Activated T-cell treated with anti-CD3 and anti-CD28 coated beads, Interleukin-2, amount 50 U/mL, for 72 hours (primary cell): ENCODE results near the gene TEX261. TPM values are rescaled to one million over a fixed set of nuclear protein-coding genes. Genes with fewer than 3 reads are reported as not detected.

Experiments
- ATAC-seq, 2 donors: fragments of 150-1000 bp; cut with Tn5 transposase; replicated peaks in 1 of 2; 2 replicates each; pipeline ENCODE4 v1.10.0; 2021; ENCODE audit warnings: moderate library complexity in 2 of 2, mild to moderate bottlenecking in 1 of 2
- DNase-seq, 2 donors: peaks; one replicate each; pipeline ENCODE4 v3.0.0; 2021 to 2022; ENCODE audit warnings: mixed read lengths in 1 of 2
- H3K27ac Mint-ChIP-seq: one replicate; pipeline ENCODE4 v1.8.0; 2022; ENCODE audit warnings: mild to moderate bottlenecking, moderate library complexity, mixed read lengths
- H3K27me3 Mint-ChIP-seq: one replicate; pipeline ENCODE4 v1.8.0; 2022; ENCODE audit warnings: low read depth, mixed read lengths
- H3K36me3 Mint-ChIP-seq, 2 donors: one replicate each; pipeline ENCODE4 v1.8.0; 2022; ENCODE audit warnings: mixed read lengths in 2 of 2, mild to moderate bottlenecking in 1 of 2; ENCODE audit not compliant: insufficient read depth in 2 of 2
- H3K4me1 Mint-ChIP-seq: one replicate; pipeline ENCODE4 v1.8.0; 2022; ENCODE audit warnings: low read depth, mixed read lengths
- H3K4me3 Mint-ChIP-seq, 2 donors: one replicate each; pipeline ENCODE4 v1.8.0; 2022; ENCODE audit warnings: mild to moderate bottlenecking in 2 of 2, mixed read lengths in 2 of 2, moderate library complexity in 2 of 2
- H3K9me3 Mint-ChIP-seq, 2 donors: one replicate each; pipeline ENCODE4 v1.8.0; 2022; ENCODE audit warnings: mixed read lengths in 2 of 2
- total RNA-seq, 2 donors: library from RNA; stranded (reverse); gene quantifications; one replicate each; pipeline ENCODE4 v1.2.3, GENCODE V29; 2022

Gene TEX261
- total RNA-seq, 2 donors from 2014 or later: 45.9 to 66.6 TPM

DNA sequence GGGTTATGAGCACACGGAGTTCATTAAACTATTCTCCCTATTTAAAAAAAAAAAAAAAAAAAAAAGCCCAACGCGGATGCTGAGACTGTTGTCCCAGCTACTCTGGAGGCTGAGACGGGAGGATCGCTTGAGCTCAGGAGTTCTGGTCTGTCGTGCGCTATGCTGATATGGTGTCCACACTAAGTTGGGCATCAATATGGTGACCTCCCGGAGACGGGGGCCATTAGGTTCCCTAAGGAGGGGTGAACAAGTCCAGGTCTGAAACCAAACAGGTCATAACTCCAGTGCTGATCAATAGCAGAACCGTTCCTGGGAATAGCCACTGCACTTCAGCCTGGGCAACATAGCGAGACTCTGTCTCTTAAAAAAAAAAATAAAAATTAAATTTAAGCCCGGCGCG is 29.2 kb downstream of the TEX261 start:
- H3K36me3 Mint-ChIP-seq: no peaks in the 10 kb centered on the region
- H3K4me3 Mint-ChIP-seq: peak overlapping the region; percentile 80 to 89
- no peaks in the 10 kb centered on the region for H3K9me3 Mint-ChIP-seq
- DNase-seq (no peak), ATAC-seq (no peak)
- peaks cover 27% of the 10 kb centered on the region for H3K27me3 Mint-ChIP-seq
- peaks cover 6% of the 10 kb centered on the region for H3K4me1 Mint-ChIP-seq
- no peak overlapping the region for H3K27ac Mint-ChIP-seq

- H3K36me3 Mint-ChIP-seq: no peaks in the 10 kb centered on the region
- H3K27me3 Mint-ChIP-seq: peaks cover 27% of the 10 kb centered on the region
- H3K4me1 Mint-ChIP-seq: peaks cover 6% of the 10 kb centered on the region
- ATAC-seq: peak; percentile 98
- H3K9me3 Mint-ChIP-seq: no peaks in the 10 kb centered on the region
- H3K27ac Mint-ChIP-seq: no peak overlapping the region
- DNase-seq: peak; percentile 86 to 89
- H3K4me3 Mint-ChIP-seq: peak overlapping the region; percentile 80 to 89
Measured at GRCh38 chr2:70964596-70965386, 29.9 kb downstream of the TEX261 start.

DNA sequence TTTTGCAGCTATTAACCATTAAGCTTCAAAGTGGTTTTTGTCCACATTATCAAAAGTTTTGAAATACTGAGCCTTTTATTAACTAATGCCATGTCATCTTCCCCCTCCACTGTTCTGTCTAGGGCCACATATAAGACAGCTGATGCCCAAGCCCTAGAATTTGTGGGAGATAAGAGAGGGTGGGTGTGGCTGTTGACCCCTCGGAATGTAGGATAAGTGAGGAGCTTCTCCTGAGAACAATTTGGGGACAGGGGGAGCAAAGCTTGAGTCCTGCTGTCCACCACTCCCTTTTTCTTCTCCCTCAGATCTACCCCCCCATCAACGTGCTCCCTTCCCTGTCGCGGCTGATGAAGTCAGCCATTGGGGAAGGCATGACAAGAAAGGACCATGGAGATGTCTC is 30.5 kb downstream of the TEX261 start:
- no peaks in the 10 kb centered on the region for H3K9me3 Mint-ChIP-seq
- peaks cover 27% of the 10 kb centered on the region for H3K27me3 Mint-ChIP-seq
- H3K4me1 Mint-ChIP-seq: peaks cover 6% of the 10 kb centered on the region
- DNase-seq (no peak), ATAC-seq (no peak)
- no peak overlapping the region for H3K4me3 Mint-ChIP-seq
- no peaks in the 10 kb centered on the region for H3K36me3 Mint-ChIP-seq
- no peak overlapping the region for H3K27ac Mint-ChIP-seq

- peaks cover 6% of the 10 kb centered on the region for H3K4me1 Mint-ChIP-seq
- no peak overlapping the region for H3K4me3 Mint-ChIP-seq
- H3K27ac Mint-ChIP-seq: no peak overlapping the region
- no peak for ATAC-seq
- DNase-seq: no peak
- H3K9me3 Mint-ChIP-seq: no peaks in the 10 kb centered on the region
- peaks cover 27% of the 10 kb centered on the region for H3K27me3 Mint-ChIP-seq
- H3K36me3 Mint-ChIP-seq: no peaks in the 10 kb centered on the region
Measured at GRCh38 chr2:70962885-70963878, 31.5 kb downstream of the TEX261 start.

DNA sequence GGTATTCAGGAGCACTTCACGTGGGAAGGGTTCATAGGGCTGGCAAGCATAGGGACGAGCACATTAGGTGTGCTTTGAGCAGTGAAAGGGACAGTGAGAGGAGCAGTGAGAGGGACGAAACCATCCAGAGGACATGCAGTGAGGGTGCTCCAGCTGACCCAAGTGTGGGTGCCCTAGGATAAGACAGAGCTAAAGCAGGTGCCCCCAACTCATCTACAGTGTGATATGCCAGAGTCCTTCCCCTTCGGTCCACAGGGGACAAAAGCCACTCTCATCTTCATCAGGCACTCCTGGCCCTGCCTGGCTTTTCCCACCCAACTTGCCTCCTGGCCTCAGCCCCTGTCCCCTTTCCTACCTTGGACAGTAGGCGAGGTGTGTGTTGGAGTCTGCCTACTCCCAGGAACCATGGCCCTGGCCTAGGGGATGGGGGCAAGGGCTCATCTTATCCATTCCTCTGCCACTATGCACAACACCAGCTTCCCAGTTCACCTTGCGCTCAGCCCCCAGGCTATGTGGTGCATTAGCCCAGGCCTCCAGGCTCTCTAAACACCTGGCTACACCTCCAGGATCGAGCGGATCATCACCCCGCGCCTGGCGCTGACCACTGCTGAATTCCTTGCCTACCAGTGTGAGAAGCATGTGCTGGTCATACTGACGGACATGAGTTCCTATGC is 32.3 kb downstream of the TEX261 start:
- no peaks in the 10 kb centered on the region for H3K36me3 Mint-ChIP-seq
- no peak overlapping the region for H3K27ac Mint-ChIP-seq
- peaks cover 27% of the 10 kb centered on the region for H3K27me3 Mint-ChIP-seq
- DNase-seq: no peak
- H3K4me1 Mint-ChIP-seq: peaks cover 6% of the 10 kb centered on the region
- no peaks in the 10 kb centered on the region for H3K9me3 Mint-ChIP-seq
- H3K4me3 Mint-ChIP-seq: no peak overlapping the region
- no peak for ATAC-seq

- no peaks in the 10 kb centered on the region for H3K9me3 Mint-ChIP-seq
Measured at GRCh38 chr2:70961648-70961994, 33.1 kb downstream of the TEX261 start.

DNA sequence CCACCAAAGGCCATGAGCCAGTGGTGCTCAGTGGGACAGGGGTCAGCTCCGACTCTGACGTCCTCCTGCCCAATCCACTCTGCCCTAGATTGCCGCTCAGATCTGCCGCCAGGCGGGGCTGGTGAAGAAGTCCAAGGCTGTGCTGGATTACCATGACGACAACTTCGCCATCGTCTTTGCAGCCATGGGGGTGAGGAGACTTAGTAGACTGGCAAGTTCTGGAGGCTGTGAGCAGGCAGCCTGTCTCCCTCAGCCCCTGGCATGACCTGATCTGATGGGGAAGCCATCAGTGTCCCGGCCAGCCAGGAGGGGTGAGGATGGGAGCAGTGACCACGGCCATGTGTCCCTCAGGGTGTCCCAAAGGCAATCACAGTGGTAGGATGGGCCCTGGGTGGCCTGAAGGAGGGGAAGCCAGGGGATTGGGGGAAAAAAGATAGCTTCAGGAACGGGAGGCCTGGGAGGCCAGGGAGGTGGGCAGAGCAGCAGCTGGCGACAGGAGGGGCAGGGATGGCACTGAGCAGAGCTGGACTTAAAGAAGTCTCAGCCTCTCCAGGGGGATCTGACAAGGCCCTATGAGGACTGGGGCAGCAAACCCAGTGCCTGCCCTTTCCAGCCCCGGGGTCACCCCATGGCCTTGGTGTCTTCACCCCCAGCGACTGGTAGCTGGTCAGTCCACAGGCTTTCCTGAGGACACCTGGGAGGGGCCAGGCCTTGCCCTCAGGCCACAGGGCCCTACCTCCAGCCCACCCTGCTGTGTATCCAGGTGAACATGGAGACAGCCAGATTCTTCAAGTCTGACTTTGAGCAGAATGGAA is 33.6 kb downstream of the TEX261 start:
- H3K4me3 Mint-ChIP-seq: no peak overlapping the region
- H3K9me3 Mint-ChIP-seq: no peaks in the 10 kb centered on the region
- peaks cover 32% of the 10 kb centered on the region for H3K27me3 Mint-ChIP-seq
- peaks cover 6% of the 10 kb centered on the region for H3K4me1 Mint-ChIP-seq
- ATAC-seq (no peak), DNase-seq (no peak)
- H3K36me3 Mint-ChIP-seq: no peaks in the 10 kb centered on the region
- no peak overlapping the region for H3K27ac Mint-ChIP-seq

More at GRCh38 chr2:70961648-70961994, 33.1 kb downstream of the TEX261 start:
- no peak overlapping the region for H3K4me3 Mint-ChIP-seq
- peaks cover 27% of the 10 kb centered on the region for H3K27me3 Mint-ChIP-seq
- DNase-seq: no peak
- peaks cover 6% of the 10 kb centered on the region for H3K4me1 Mint-ChIP-seq
- ATAC-seq: no peak
- H3K27ac Mint-ChIP-seq: no peak overlapping the region
- H3K36me3 Mint-ChIP-seq: no peaks in the 10 kb centered on the region

DNA sequence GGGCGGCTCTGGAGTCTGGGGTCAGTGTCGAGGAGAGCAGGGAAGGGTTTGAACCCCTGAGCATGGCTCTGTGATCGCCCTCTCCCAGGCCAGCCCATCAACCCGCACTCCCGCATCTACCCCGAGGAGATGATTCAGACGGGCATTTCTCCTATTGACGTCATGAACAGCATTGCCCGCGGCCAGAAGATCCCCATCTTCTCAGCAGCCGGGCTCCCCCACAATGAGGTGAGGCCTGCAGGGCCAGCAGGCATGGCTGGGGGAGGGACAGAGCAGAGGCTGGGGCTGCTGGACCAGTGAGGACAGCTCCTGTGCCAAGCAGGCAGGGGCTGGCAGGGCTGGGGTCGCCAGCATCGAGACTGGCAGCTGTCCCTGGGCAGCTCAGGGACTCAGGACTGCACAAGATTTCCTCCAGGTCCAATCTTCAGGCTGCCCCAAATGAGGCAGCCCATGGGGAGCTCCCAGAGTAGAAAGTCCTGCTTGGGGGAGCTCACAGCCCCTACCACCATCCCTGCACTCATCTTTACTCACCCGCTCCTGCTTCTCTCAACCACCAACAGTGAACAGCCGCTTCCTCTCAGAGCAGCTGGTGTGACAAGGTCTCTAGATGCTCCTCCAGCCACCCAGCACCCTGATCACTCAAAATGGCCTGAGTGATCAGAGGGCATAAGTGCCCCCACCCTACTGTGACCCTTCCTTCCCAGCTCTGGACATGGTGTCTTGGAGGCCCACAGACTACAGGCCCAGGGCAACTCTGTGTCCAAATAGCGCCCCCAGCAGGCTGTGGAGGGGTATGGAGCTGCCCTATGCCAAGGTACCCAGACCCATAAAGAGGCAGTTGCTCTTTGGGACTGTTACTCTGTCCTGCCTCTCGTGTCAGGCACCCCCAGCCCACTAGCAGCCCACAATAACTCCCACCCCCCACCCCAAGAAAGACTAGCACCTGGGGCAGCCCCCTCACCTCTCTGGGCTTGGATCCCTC is 34.5 kb downstream of the TEX261 start:
- Mint-ChIP-seq H3K27ac (no peak overlapping the region), H3K36me3 (no peaks in the 10 kb centered on the region), H3K4me3 (no peak overlapping the region), H3K27me3 (peaks cover 41% of the 10 kb centered on the region), H3K9me3 (no peaks in the 10 kb centered on the region), H3K4me1 (peaks cover 9% of the 10 kb centered on the region)
- DNase-seq: no peak
- no peak for ATAC-seq

- Mint-ChIP-seq H3K4me3 (no peak overlapping the region), H3K36me3 (no peaks in the 10 kb centered on the region), H3K4me1 (peaks cover 8% of the 10 kb centered on the region), H3K9me3 (no peaks in the 10 kb centered on the region), H3K27me3 (peaks cover 42% of the 10 kb centered on the region), H3K27ac (no peak overlapping the region)
- DNase-seq (no peak), ATAC-seq (peak in 1 of 2 donors; percentile 48)
Measured at GRCh38 chr2:70959271-70959761, 35.4 kb downstream of the TEX261 start.

GRCh38 chr2:70958759-70959158 is 35.9 kb downstream of the TEX261 start:
- H3K9me3 Mint-ChIP-seq: no peaks in the 10 kb centered on the region
- peaks cover 8% of the 10 kb centered on the region for H3K4me1 Mint-ChIP-seq
- H3K36me3 Mint-ChIP-seq: no peaks in the 10 kb centered on the region
- no peak for DNase-seq
- no peak for ATAC-seq
- no peak overlapping the region for H3K4me3 Mint-ChIP-seq
- no peak overlapping the region for H3K27ac Mint-ChIP-seq
- H3K27me3 Mint-ChIP-seq: peaks cover 42% of the 10 kb centered on the region

GRCh38 chr2:70957798-70958197 is 36.9 kb downstream of the TEX261 start:
- Mint-ChIP-seq H3K36me3 (no peaks in the 10 kb centered on the region), H3K4me1 (peaks cover 8% of the 10 kb centered on the region), H3K9me3 (no peaks in the 10 kb centered on the region), H3K27ac (no peak overlapping the region), H3K4me3 (no peak overlapping the region), H3K27me3 (peaks cover 40% of the 10 kb centered on the region)
- DNase-seq (no peak), ATAC-seq (no peak)
